NCI-H2227 treated with DMSO at 0.1 percent for 48 hours (cell line): Measurements from ENCODE around the gene SMOC1.
A peak's percentile ranks its signal among the peaks of the same experiment; 100 is the strongest.

Source experiments
- DNase-seq: peaks from one replicate; lab custom pipeline; 2025; lab: John Stamatoyannopoulos, UW

The SMOC1 gene

GRCh38 chr14:69879175-69880043 lies at the start of gene SMOC1:
SMOC1 (plus strand) TSS chr14:69879416; CDS start chr14:69879679, 263 bp downstream.
- peak; percentile 73 for DNase-seq

- DNase-seq: no peak
Measured at GRCh38 chr14:69838881-69839416, 40.3 kb upstream of the SMOC1 start.

- no peak for DNase-seq
Measured at GRCh38 chr14:69839661-69840060, 39.6 kb upstream of the SMOC1 start.

GRCh38 chr14:69841656-69842055 lies 37.6 kb upstream of the SMOC1 start:
- DNase-seq: no peak

- DNase-seq: peak; percentile 77
Measured at GRCh38 chr14:69842686-69843420, 36.4 kb upstream of the SMOC1 start.

- DNase-seq: no peak
Measured at GRCh38 chr14:69844171-69844570, 35.0 kb upstream of the SMOC1 start.

GRCh38 chr14:69845050-69845581 lies 34.1 kb upstream of the SMOC1 start:
- DNase-seq: no peak

GRCh38 chr14:69845787-69846186 lies 33.4 kb upstream of the SMOC1 start:
- no peak for DNase-seq

- DNase-seq: no peak
Measured at GRCh38 chr14:69848156-69848555, 31.1 kb upstream of the SMOC1 start.

GRCh38 chr14:69848903-69849391 lies 30.3 kb upstream of the SMOC1 start:
- peak; percentile 84 for DNase-seq

- DNase-seq: no peak
Measured at GRCh38 chr14:69850086-69850735, 29.0 kb upstream of the SMOC1 start.

GRCh38 chr14:69850736-69851112 lies 28.5 kb upstream of the SMOC1 start:
- DNase-seq: no peak

- DNase-seq: peak; percentile 80
Measured at GRCh38 chr14:69852531-69853321, 26.5 kb upstream of the SMOC1 start.

GRCh38 chr14:69853774-69854173 lies 25.4 kb upstream of the SMOC1 start:
- DNase-seq: no peak

- no peak for DNase-seq
Measured at GRCh38 chr14:69854598-69854997, 24.6 kb upstream of the SMOC1 start.

- DNase-seq: no peak
Measured at GRCh38 chr14:69855180-69855832, 23.9 kb upstream of the SMOC1 start.

- no peak for DNase-seq
Measured at GRCh38 chr14:69858801-69859200, 20.4 kb upstream of the SMOC1 start.

GRCh38 chr14:69859591-69859990 lies 19.6 kb upstream of the SMOC1 start:
- DNase-seq: no peak

GRCh38 chr14:69860221-69860620 lies 19.0 kb upstream of the SMOC1 start:
- DNase-seq: no peak

- no peak for DNase-seq
Measured at GRCh38 chr14:69861025-69861569, 18.1 kb upstream of the SMOC1 start.
